Activated CD8-positive, alpha-beta memory T cell treated with anti-CD3 and anti-CD28 coated beads for 48 hours (primary cell): ENCODE measurements around the gene TET2.

Experiments used
- DNase-seq, 3 experiments: peaks; one replicate each; pipeline ENCODE4 v3.0.0-alpha.2; 2020; ENCODE audit warnings: low read depth in 2 of 3, low spot score in 2 of 3

The TET2 gene

DNA sequence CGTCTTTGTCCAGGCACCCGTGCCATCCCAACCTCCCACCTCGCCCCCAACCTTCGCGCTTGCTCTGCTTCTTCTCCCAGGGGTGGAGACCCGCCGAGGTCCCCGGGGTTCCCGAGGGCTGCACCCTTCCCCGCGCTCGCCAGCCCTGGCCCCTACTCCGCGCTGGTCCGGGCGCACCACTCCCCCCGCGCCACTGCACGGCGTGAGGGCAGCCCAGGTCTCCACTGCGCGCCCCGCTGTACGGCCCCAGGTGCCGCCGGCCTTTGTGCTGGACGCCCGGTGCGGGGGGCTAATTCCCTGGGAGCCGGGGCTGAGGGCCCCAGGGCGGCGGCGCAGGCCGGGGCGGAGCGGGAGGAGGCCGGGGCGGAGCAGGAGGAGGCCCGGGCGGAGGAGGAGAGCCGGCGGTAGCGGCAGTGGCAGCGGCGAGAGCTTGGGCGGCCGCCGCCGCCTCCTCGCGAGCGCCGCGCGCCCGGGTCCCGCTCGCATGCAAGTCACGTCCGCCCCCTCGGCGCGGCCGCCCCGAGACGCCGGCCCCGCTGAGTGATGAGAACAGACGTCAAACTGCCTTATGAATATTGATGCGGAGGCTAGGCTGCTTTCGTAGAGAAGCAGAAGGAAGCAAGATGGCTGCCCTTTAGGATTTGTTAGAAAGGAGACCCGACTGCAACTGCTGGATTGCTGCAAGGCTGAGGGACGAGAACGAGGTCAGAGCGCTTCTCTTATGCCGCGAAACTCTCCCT lies at the start of gene TET2:
Gene TET2, plus strand, starts transcription at position 601 of the 740 bp plus-strand sequence. CDS start 87,067 bp downstream, outside the sequence.
- DNase-seq, result peak; percentile 50 to 69 (median 51)

DNA sequence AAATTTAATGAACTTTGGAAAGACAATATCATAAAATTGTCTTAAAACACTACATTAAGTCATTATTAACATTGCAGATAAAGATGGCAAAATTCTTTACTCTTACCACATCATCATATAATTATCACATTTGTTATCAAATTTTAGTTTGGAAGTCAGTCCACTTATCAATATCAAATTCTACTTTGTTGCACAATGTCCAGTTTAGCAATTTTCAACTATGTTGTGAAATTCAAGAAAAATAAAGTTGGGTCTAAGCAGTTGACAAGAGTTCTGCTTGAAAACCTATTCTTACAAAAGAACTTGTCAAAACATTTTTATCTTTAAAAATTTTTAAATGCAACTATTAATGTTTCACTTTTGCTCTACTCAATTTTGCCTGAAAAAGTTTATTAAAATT lies 44.7 kb upstream of the TET2 start:
- DNase-seq, result no peak

DNA sequence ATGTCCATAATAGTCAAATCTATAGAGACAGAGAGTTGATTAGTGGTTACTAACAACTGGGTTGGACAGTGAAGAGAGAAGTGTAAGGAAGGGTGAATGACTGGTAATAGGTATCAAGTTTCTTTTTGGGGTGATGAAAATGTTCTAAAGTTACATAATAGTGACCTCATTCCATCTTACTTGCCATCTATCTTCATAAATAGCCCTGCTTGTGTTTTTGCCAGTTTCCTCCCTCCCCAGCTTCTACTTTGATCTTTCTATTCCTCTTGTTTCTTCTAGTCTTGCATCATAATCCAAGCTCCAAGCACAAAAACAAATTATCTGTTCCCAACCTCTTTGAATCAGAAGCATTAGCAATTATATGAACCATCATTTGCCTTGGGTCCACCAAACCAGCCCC lies 40.2 kb upstream of the TET2 start:
- DNase-seq, result no peak

DNA sequence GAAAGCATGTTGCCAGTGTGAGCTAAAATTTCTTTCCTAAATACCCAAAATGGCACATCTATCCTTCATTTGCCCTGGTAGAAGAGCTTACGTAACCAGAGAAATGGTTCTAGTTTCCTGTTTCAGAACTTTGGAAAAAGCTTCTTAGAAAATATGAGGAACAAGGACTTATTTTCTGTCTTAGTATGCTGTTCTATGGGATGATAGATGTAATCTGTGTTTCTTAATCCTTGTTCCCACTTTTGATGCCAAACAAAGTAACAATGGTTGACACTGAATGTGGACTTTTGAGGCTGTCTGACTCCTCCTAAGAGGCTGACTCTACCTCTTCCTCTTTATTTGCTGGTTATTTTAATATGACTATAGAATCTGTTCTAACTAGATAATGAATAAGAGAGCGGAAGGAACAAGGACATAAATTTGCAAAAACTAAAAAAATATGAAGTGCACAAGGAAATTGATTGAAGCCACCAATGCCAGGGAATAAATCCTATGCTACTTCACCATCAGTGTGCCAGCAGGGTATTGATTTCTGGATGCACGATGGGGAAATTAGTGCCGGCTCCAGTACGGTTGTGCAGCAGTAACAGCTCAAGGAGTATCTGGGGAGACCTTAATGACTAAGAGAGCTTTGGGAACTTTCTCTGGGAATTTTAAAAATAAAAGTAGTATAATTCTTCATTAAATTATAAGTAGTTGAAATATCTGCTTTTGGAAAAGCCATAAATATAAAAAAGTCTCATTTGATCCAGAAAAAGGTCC lies 39.4 kb upstream of the TET2 start:
- no peak for DNase-seq

DNA sequence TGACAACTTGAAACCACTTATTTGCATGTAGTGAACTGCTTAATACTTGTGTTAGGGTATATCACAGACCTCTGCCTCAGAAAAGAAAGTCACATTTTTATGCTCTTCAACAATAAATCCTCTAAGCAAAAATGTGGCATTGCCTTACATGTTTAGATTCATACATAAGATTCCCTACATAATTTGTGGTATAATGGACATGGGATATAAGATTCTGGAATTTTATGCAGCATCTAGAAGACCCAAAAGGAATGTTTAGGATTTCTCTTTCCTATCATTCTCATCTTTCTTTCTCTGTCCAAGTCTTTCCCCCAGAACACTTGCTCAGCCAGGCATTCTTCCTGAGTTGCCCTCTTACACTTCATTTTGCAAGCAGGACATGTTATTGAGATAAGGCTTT lies 37.7 kb upstream of the TET2 start:
- DNase-seq, result no peak

DNA sequence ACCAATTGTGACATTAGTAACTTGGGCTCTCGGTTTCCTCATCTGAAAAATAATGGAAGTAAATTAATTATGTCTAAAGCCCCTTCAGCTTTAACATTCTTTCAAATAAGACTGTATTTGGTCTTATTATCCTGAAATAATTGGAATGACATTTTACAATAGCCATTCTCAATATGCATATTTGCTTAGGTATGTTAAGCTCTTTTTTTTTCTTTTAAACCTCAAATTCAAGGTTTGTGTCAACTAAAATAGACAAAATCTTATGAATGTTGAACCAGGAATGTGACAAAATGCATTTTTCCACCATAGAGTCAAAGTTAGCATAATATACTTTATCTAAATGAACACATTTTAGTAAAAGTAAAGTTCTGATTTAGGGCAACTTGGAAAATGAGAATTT lies 34.4 kb upstream of the TET2 start:
- DNase-seq, result no peak

DNA sequence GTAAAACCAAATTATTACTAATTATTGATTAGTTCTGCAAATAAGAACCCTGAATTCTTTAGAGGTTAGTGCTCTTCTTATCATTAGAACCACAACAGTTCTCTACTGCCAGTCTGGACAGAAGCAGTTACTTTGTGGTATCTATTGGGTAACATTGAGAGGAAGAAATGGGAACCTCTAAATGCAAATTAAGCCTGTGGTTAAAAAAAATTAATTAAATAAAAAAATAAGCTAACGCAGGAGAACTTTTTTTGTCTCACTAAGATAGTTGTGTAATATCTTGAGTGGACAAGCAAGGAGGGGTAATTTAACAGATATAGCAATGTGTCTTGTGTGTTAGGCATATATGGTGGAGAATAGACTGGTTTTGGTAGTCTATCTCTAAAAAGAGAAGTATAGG lies 32.9 kb upstream of the TET2 start:
- DNase-seq, result no peak

DNA sequence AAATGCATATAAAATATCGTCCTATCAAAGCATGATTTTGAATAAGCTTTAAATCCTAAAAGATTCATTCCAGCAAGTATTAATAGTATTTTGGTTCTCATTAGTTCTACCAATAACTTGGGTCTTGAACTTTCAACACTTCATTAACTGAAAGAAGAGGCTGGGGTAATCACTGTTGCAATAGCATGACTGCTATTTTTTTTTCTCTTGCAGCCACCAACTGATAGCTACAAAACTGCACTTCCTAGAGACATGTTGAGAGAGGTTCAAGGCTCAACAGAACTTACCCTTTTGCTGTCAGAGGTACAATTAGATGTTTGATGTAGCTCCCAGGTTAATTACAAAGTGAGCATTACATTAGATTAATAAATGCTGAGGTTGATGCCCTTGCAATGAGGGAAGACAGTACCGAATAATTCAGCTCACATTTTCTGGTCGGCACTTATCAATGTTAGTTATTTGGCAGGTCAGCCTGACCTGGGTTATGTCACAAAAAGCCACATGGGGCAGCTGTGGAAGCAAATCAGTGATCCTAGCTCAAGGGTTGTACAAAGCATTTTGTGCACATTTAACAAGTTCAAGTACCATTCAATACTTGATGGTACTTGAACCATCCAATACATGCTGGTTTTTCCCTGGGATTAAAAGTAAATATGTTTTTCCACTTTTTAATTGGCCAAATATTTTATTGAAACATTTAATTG lies 29.9 kb upstream of the TET2 start:
- DNase-seq, result no peak

DNA sequence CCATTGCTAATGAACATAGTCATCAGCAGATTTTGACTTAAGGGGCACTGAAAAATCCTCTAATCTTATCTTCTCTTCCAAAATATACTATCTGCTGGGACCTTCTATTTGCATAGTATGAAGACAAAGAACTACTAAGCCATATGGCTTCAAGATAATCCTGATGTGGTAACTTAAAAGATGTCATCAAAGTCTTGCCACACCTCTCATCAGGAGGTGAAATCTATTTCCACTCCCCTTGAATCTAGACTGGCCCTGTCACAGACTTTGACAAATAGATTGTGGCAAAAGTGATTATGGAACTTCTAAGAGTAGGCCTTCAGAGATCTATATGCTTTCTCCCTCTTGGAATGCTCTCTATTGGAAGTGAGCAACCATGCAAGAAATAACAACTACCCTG lies 27.3 kb upstream of the TET2 start:
- DNase-seq, result no peak

DNA sequence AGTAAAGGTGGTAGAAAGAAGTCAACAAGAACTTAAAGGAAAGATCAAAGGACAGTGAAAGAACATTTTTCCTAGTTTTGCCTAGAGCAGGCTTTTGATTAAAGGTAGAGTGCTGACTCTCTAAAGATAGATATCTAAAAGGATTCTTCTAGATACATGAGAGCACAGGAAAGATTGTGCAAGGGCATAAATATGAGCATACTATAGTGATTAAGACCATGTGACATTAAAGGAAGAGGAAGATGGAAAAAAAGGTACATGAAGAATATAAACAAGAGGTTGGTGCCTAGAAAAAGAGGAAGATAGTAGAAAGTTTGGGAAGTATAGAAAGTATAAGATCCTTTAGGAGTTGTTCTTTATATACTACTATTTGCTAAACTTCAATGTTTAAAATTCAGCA lies 26.1 kb upstream of the TET2 start:
- no peak for DNase-seq

DNA sequence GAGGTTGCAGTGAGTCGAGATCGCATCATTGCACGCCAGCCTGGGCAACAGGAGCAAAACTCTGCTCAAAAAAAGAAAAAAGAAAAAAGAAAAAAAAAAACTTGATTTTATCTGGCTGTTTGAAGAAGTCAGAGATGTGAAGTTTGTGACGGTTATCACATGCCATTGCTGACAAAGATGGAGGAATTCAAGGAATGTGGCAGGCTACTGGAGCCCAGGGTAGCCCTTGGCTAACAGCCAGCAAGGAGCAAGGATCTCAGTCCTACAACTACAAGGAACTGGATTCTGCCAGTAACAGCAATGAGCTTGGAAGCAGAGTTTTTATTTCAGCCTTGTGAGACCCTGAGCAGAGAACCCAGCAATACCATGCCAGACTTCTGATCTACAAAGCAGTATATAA lies 24.3 kb upstream of the TET2 start:
- DNase-seq, result no peak

DNA sequence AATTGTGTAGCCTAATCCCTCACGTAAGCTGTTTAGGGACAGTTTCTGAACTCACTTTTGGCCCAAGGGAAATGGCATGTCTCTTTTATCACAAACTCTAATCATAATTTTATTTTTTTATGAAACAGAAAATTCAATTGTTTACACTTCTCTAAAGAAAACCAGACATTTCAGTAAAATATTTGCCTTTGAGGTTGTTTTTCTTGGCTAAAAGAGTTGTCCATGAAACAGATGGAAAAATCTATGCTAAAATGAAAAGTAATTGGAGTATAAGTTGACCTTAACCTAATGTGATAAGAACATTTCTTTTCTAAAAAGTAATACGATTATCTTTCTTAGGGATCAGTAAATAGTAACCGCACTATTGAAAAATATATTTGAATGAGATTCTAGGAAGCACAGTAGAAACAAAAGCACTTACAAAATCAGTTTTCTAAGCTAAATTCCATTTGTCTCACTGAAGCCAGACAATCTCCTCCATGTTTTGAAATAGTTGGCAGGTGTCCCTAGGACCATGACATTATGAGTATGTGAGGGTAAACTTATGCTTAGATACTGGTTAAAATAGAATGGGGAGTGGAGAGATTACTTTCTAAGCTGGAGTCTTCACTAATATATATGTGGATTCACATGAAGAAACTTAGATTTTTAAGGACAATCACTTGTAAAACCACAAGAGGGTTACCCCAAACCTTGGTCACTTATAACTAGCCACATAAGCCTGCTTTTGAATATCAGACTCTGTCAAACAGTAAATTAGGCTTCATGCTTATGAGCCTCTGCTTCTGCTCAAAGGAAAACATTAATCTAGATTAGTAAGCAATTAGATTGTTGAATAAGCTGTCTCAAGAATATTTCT lies 20.1 kb upstream of the TET2 start:
- DNase-seq, result no peak

DNA sequence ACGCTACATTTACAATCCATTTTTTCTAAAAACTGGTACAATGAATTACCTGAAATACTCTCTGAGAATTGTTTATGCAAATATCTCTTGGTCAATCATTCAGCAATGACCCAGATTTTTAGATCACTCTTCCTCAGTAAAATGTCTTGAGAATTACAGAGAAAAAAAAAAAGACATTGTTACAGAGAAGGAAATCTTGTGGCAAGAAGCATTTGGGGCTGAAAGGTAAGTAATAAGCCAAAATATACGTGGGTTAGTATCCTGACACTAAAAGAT lies 19.6 kb upstream of the TET2 start:
- no peak for DNase-seq

DNA sequence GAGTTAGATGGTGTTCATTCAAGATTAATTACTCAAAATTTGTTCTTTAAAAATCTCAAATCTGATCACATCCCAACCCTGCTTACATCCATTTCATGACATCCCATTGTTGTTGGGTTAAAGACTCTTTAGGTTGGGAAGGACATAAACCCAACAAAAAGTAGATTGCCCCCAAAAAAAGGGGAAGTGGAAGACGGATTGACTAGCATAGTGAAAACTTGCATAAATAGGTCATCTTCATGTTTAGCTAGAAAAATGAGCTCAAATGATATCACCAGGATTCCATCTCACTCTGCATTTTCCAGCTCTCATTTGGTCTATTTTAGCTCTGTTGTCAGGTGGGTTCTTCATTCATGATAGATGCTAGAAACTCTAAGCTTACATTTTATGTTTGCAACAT lies 18.5 kb upstream of the TET2 start:
- DNase-seq, result no peak

DNA sequence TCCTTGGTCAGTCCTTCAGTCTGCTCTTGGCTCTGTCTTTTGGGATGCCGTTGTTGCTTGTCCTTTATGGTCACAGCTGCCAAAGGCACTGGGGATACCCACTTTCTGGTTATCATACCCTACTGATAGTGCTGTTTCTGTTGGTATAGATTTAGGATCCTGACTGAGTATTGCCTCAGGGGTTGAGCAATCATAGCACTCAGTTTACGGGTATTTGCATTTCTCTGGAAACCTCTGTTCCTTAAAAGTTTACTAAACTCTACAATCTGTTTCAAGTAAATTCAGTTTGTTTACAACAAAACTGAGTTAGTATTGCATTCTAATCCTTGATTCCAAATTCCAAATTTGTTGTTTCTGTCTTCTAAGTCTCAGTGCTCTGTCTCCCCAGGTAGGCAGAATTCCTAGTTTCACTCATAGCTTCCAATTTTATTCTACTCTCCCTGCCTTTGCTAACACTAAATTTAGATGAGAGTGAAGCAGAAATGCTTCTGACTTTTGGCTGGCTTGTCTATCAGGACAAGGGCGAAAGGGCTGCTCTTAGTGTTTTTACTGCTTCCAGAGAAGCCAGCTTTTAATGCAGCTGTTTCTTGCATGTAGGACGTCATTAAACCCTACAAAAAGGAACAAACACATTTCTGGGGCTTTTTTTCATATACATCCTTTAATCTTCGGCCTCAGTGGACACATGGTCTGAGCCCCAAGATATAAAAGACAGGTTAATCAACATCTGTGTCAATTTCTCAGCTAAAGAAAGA lies 17.2 kb upstream of the TET2 start:
- no peak for DNase-seq

DNA sequence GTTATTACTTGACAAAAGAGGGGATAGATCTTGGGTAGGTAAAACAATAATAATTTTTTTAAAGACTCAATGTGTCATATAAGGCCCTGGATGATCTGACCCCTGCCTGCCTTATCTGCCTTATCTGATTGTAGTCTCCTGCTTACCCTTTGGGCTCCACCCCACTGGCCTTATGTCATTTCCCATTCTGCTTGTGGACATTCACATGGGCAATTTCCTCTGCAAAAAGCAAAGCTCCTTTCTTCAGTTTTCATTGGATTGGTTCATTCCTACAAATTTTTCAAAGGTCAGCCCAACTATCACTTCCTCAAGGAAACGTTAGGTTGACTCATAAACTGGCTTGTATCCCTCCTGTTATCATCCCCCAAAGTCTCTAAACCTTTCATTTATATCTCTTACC lies 15.7 kb upstream of the TET2 start:
- no peak for DNase-seq

DNA sequence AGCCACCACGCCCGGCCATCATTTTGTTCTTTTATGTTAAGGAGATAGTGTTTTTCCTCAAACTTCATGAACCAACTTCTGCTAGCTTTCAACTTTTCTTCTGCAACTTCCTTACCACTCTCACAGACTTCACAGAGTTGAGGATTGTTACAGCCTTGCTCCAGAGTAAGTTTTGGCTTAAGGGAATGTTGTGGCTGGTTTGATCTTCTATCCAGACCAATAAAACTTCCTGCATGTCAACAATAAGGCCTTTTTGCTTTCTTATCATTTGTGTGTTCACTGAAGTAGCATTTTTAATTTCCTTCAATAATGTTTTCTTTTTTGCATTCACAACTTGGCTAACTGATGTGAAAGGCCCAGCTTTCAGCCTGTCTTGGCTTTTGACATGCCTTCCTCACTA lies 12.7 kb upstream of the TET2 start:
- DNase-seq, result no peak

DNA sequence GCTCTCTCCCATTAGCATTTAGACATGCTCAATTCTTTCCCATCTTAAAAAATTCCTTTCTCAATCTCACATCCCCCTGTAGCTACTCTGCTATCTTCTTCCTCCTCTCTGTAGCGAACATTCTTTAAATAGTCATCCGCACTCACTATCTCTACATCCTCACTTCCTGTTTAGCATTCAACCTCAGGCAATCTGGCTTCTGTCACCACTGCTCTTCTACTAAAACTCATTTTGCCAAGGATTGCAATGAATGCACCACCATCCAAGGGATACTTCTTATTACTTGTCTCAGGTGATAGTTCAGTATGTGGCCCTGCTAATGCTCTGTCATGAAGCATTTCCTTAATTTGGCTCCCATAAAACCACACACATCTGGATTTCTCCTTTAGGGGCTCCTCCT lies 10.9 kb upstream of the TET2 start:
- no peak for DNase-seq

DNA sequence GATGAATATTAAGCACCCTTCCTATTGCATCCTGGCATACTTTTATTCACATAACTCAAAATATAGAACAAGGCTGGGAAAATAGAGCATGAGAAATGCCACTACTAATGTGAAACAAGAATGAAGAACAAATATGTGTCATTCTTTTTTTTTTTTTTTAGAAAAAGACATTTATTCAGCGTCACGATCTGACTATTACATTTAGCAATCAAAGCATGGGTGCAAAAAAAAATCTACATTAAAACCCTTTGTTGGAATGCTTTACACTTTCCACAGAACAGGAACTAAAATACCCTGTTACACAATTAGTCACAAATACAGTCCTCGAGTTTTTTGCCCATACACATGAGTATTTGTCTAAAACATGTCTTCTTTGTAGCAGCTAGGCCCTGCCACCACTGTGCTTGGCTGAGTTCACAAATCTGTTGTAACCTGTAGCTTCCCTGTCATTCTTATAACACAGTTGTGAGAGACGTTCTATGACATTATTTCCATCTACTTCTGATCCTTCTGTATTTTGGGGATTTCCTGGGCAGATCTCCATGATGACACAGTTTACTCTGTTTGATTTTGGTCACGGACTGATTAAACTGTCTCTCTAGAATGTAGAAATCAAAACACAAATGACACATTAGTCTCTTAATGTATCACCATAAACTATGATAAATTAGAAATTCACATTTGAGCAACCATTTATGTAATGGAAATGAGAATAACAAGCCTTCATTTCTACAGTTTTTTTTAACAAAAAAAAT lies 9.4 kb upstream of the TET2 start:
- DNase-seq, result no peak

DNA sequence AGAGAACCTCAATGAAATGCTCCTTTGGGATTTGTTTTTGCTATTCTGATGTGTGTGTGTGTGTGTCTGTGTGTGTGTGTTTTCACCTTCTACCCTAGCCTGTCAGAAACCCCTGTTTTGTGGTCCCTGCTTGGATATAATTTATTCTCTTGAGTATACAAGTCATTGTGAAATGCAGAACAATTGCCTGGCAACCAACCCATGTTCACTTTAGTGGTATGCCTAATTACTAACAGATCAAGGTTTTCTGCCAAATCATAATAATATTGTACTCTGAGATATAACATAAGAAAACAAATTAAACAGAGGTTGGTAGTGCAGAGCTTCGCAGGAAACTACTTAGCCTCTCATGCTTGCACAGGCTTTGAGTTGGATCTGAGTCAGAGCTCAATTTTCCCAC lies 7.0 kb upstream of the TET2 start:
- no peak for DNase-seq
